Motor neuron (in vitro differentiated cells): ENCODE data around the gene CCDC83. TPM values are rescaled to one million over a fixed set of nuclear protein-coding genes. Genes with fewer than 3 reads are reported as not detected.
"Not testable (repeated sequence)": the region's sequence is repeated elsewhere in the genome, so short reads cannot be mapped to it uniquely, and the experiment has no call there.

Experiments used
- ATAC-seq, 8 experiments: fragments of 200-7000 bp; cut with Tn5 transposase; replicated peaks in 6 of 8; 2 replicates each; pipeline ENCODE4 v1.8.0; 2021; ENCODE audit warnings: mild to moderate bottlenecking in 8 of 8, moderate library complexity in 8 of 8
- H3K27ac ChIP-seq, 2 donors: fragments of 250-450 bp; sonication (Bioruptor Pico); 2 replicates each; pipeline ENCODE4 v1.9.0; 2021; ENCODE audit warnings: antibody characterized with exemption in 2 of 2, mild to moderate bottlenecking in 2 of 2, moderate library complexity in 1 of 2
- H3K4me1 ChIP-seq, 2 donors: fragments of 250-450 bp; sonication (Bioruptor Pico); replicated peaks in 1 of 2; 2 replicates each; pipeline ENCODE4 v1.6.1; 2021; ENCODE audit warnings: antibody characterized with exemption in 2 of 2, mild to moderate bottlenecking in 2 of 2, moderate library complexity in 1 of 2
- H3K4me3 ChIP-seq, 5 donors: fragments of 250-450 bp; sonication (Bioruptor Pico); 2 replicates each; pipeline ENCODE4 v1.9.0; 2021; ENCODE audit warnings: antibody characterized with exemption in 5 of 5, mild to moderate bottlenecking in 5 of 5, moderate library complexity in 4 of 5
- WGBS, 10 experiments: fragments of 450-650 bp; shearing (Covaris generic); methylation state at CpG; one replicate each; pipeline ENCODE4 v1.0.0; 2022; 5-methylcytosine and 5-hydroxymethylcytosine counted together
- in situ Hi-C, 9 experiments: fragments of 400-800 bp; cut with MboI; loops; one replicate each; pipeline ENCODE4 v1.15.0; 2021; ENCODE audit warnings: low sequenced_read_pairs in 9 of 9, low pct_unique_long_range_greater_than_20kb in 2 of 9; ENCODE audit not compliant: unreplicated experiment in 9 of 9
- total RNA-seq, 8 experiments: library from RNA; unstranded; fragments of 300-600 nt; gene quantifications; 2 replicates each; pipeline versions ENCODE4 v1.2.3 to v1.2.4, GENCODE V29; 2022

CCDC83 gene
- total RNA-seq, 8 experiments from 2014 or later = not detected

- Histone ChIP-seq H3K4me1 (no peaks in the 10 kb centered on the region), H3K27ac (no peak overlapping the region), H3K4me3 (no peak overlapping the region)
- peak in 3 of 8 experiments; percentile 59 to 76 (median 69) for ATAC-seq
- in situ Hi-C loops = no loop called here
- WGBS, 10 experiments = 100% methylated on average over 1 of the region's 1 CpG; no CpG with 5 or more reads in 6 of the 10 experiments
Observed at GRCh38 chr11:85845124-85845631, 10.0 kb upstream of the CCDC83 start.

DNA sequence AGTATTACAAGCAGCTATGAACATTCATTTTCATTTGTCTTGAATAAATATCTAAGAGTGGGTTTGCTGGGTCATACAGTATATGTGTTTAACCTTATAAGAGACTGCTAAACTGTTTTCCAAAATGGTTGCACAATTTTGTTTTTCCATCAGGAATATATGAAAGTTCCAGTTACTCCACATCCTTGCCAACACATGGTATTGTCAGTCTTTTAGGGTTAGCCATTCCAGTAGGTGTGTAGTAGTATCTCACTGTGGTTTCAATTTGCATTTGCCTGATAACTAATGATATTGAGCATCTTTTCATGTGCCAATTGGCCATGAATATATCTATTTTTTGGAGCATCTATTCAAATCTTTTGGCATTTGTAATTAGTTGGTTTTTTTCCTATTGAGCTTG lies 7.7 kb upstream of the CCDC83 start:
- no peak overlapping the region for H3K27ac ChIP-seq
- H3K4me1 ChIP-seq = no peaks in the 10 kb centered on the region
- no peak overlapping the region for H3K4me3 ChIP-seq
- ATAC-seq = no peak
- in situ Hi-C loops = no loop called here

GRCh38 chr11:85848006-85848405 lies 7.2 kb upstream of the CCDC83 start:
- Histone ChIP-seq H3K27ac (no peak overlapping the region), H3K4me1 (no peaks in the 10 kb centered on the region), H3K4me3 (no peak overlapping the region)
- no peak for ATAC-seq
- 68 to 100% (median 88%) methylated on average over 1 to 3 of the region's 3 CpGs for WGBS, 10 experiments
- in situ Hi-C loops = no loop called here

DNA sequence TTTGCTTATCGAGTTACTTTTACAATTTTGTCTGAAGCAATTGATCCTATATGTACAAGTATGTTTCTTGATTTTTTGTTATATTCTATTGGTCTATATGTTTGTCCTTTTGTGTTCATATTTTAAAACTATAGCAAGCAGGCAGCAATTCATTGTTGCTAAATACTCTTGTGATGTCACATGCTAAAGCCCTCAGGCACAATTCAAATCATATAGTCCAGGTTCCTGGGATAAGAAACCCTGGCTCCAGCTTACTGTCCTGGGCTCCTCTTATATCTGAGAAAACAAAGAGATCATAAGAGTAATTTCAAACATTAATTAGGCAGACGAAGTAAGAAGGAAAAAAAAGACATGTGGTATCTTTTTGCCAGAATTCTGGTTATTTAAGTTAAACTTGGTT lies 6.6 kb upstream of the CCDC83 start:
- no peaks in the 10 kb centered on the region for H3K4me1 ChIP-seq
- in situ Hi-C loops = no loop called here
- no peak for ATAC-seq
- no peak overlapping the region for H3K27ac ChIP-seq
- 81 to 100% (median 88%) methylated on average over 1 to 2 of the region's 2 CpGs for WGBS, 10 experiments
- no peak overlapping the region for H3K4me3 ChIP-seq

DNA sequence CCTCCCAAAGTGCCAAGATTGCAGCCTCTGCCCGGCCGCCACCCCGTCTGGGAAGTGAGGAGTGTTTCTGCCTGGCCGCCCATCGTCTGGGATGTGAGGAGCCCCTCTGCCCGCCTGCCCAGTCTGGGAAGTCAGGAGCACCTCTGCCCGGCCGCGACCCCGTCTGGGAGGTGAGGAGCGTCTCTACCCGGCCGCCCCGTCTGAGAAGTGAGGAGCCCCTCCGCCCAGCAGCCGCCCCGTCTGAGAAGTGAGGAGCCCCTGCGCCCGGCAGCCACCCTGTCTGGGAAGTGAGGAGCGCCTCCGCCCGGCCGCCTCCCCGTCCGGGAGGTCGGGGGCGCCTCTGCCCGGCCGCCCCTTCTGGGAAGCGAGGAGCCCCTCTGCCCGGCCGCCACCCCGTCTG lies 2.4 kb upstream of the CCDC83 start:
- not testable (repeated sequence) for ATAC-seq
- WGBS, 10 experiments = no CpG with 5 or more reads among the region's 33 CpGs
- in situ Hi-C loops = loop anchor here in 2 of 9 experiments (25.0 kb wide), 2 partner anchors 435 to 960 kb away; partner anchors contain the start of gene PRSS23 (in 1 of the 2)

GRCh38 chr11:85853541-85853940 lies 1.6 kb upstream of the CCDC83 start:
- not testable (repeated sequence) for ATAC-seq, H3K27ac ChIP-seq, H3K4me1 ChIP-seq, H3K4me3 ChIP-seq
- in situ Hi-C loops = loop anchor here in 2 of 9 experiments (25.0 kb wide), 2 partner anchors 434 to 959 kb away; partner anchors contain the start of gene PRSS23 (in 1 of the 2)
- WGBS, 10 experiments = 80 to 100% (median 88%) methylated on average over 1 to 4 of the region's 7 CpGs; no CpG with 5 or more reads in 5 of the 10 experiments

More for the DNA sequence above, 2.4 kb upstream of the CCDC83 start:
- H3K4me1 ChIP-seq, H3K27ac ChIP-seq, H3K4me3 ChIP-seq: not testable (repeated sequence)

DNA sequence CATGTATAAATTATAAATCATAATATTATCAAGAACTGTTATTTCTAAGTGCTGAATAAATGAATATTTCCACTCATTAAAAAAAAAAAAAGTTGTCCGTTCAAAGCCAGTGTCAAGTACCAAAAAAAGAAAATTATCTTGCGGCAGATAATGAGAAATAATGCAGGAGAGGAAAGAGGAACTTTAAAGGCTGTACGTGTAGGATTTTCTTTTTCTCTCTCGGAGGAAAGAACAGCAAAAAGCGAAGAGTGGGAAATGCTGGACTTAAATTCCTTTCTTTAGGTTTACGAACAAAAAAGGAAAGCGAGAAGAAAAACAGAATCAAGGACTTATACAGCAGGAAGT lies 999 bp upstream of the CCDC83 start:
- ATAC-seq = no peak
- peak overlapping the region; percentile 35 to 44 (median 40) for H3K4me3 ChIP-seq
- peaks cover 2% of the 10 kb centered on the region in 2 donors for H3K4me1 ChIP-seq
- 3 to 61% (median 37%) methylated on average over 1 to 7 of the region's 7 CpGs for whole genome bisulfite sequencing, 10 experiments
- H3K27ac ChIP-seq = no peak overlapping the region
- in situ Hi-C loops = loop anchor here in 2 of 9 experiments (25.0 kb wide), 2 partner anchors 433 to 958 kb away; partner anchors contain the start of gene PRSS23 (in 1 of the 2)

DNA sequence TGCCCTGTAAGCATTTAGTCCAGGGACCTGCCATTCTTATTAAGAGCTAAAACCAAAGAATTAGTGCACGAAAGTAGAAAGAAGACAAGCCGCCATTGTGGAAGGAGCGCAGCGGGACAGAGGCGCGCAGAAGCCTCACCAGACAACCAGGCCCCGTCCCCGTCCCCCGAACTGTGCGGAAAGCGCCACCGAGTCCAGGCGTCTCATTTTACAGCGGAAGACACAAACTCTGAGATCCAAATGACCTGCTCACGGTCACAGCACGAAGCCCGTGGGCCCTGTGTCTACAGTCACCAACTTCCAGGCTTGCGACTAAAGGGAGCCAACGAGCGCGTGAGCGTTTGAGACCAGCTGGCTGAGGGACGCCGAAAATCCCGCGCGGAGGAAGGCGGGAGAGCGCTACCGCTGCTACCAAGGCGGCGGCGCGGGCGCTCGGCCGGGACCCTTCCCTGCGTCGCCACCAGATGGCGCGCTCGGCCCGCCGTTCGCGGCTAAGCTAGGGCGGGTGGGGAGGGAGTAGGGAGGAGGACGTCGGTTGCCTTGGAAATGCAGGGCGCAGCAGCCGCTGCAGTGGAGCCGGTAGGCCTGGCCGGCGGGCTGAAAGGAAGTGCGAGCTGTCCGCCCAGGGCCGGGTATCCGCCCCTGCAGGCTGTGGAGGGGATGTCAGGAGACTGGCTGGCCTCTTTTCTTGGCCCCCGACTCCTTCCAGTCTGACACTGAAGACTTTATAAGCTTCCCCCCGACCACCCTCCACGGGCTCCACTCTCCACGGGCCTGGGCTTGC lies 434 bp upstream of the CCDC83 start:
- Histone ChIP-seq H3K27ac (peak overlapping the region in 1 of 2 donors; percentile 35), H3K4me1 (peaks cover 2% of the 10 kb centered on the region in 2 donors), H3K4me3 (peak overlapping the region; percentile 35 to 44 (median 40))
- 0 to 21% (median 5%) methylated on average over 1 to 17 of the region's 62 CpGs; no CpG with 5 or more reads in 2 of the 10 experiments for WGBS, 10 experiments
- peak; percentile 98 to 99 (median 98) for ATAC-seq
- in situ Hi-C loops = loop anchor here in 2 of 9 experiments (25.0 kb wide), 2 partner anchors 433 to 958 kb away; partner anchors contain the start of gene PRSS23 (in 1 of the 2)

DNA sequence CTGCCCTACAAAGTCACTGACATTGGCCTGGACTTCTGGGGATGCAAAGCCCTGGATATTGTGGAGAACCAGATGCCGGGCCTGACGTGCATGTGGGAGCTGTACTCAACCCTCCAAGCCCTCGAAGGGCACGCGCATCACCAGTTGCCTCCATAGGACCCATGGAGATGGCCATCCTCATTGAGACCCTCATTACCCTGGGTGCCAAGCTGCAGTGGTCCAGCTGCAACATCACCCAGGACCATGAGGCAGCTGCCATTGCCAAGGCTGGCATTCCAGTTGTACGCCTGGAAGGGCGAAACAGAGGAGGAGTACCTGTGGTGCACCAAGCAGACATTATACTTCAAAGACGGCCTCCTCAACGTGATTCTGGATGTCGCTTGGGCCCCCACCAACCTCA lies 1.9 kb downstream of the CCDC83 start:
- H3K4me1 ChIP-seq = peaks cover 2% of the 10 kb centered on the region in 2 donors
- H3K27ac ChIP-seq = no peak overlapping the region
- no peak overlapping the region for H3K4me3 ChIP-seq
- in situ Hi-C loops = loop anchor here in 2 of 9 experiments (25.0 kb wide), 2 partner anchors 430 to 955 kb away; partner anchors contain the start of gene PRSS23 (in 1 of the 2)
- 85 to 100% (median 91%) methylated on average over 3 to 6 of the region's 10 CpGs; no CpG with 5 or more reads in 7 of the 10 experiments for whole genome bisulfite sequencing, 10 experiments
- no peak for ATAC-seq

DNA sequence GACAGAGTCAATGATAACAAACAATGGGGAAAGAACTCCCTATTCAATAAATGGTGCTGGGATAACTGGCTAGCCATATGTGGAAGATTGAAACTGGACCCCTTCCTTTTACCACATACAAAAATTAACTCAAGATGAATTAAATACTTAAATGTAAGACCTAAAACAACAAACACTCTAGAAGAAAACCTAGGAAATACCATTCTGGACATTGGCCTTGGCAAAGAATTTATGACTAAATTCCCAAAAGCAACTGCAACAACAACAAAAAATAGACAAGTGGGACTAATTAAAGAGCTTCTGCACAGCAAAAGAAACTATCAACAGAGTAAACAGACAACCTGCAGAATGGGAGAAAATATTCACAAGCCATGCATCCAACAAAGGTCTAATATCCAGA lies 4.4 kb downstream of the CCDC83 start:
- ATAC-seq, H3K4me1 ChIP-seq, H3K4me3 ChIP-seq, H3K27ac ChIP-seq: not testable (repeated sequence)
- in situ Hi-C loops = loop anchor here in 2 of 9 experiments (25.0 kb wide), 2 partner anchors 428 to 953 kb away; partner anchors contain the start of gene PRSS23 (in 1 of the 2)

DNA sequence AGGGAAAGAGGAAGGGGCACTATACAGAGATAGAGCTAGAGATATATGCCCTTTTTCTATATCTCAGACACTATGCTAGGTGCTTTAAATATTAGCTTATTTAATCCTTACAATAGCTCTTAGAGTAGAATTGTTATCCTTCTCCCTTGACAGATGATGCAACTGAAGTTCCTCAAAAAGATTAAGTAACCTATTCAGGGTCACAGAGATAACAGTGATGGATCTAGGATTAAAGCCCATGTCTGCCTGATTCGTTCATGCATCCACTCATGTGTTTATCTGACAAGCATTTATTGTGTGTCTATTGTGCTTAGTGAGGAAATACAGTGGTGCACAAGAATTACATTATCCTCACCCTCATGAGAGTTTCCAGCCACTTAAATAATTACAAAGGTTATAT lies 8.7 kb downstream of the CCDC83 start:
- peaks cover 0 to 3% of the 10 kb centered on the region in 2 donors for H3K4me1 ChIP-seq
- no peak for ATAC-seq
- in situ Hi-C loops = loop anchor here in 3 of 9 experiments (10.0 to 25.0 kb wide), 3 partner anchors 351 to 948 kb away; partner anchors contain the start of gene PRSS23 (in 1 of the 3)
- no peak overlapping the region for H3K27ac ChIP-seq
- WGBS, 10 experiments = 0 to 44% (median 31%) methylated on average over 1 of the region's 1 CpG; no CpG with 5 or more reads in 6 of the 10 experiments
- no peak overlapping the region for H3K4me3 ChIP-seq

GRCh38 chr11:85866137-85866827 lies 11.1 kb downstream of the CCDC83 start:
- no peak for ATAC-seq
- WGBS, 10 experiments = 50 to 100% (median 84%) methylated on average over 1 of the region's 1 CpG; no CpG with 5 or more reads in 2 of the 10 experiments
- H3K4me1 ChIP-seq = peaks cover 0 to 3% of the 10 kb centered on the region in 2 donors
- H3K27ac ChIP-seq = no peak overlapping the region
- H3K4me3 ChIP-seq = no peak overlapping the region
- in situ Hi-C loops = loop anchor here in 3 of 9 experiments (10.0 to 25.0 kb wide), 3 partner anchors 349 to 946 kb away; partner anchors contain the start of gene PRSS23 (in 1 of the 3)
